T-helper 17 cell (primary cell): ENCODE measurements around the gene FBLN1. TPM values are rescaled to one million over a fixed set of nuclear protein-coding genes. Genes with fewer than 3 reads are reported as not detected.
"Not testable (repeated sequence)": the region's sequence is repeated elsewhere in the genome, so short reads cannot be mapped to it uniquely, and the experiment has no call there.

Source experiments
- ATAC-seq: fragments of 150-1000 bp; cut with Tn5 transposase; 2 replicates; pipeline ENCODE4 v1.10.0; 2021; ENCODE audit warnings: mild to moderate bottlenecking, moderate library complexity
- DNase-seq, 3 donors: peaks; one replicate each; pipeline versions ENCODE4 v3.0.0 to v3.0.0-alpha.2; 2020 to 2021
- H3K9me3 ChIP-seq: one replicate; pipeline ENCODE4 v1.7.0; 2013; ENCODE audit warnings: low read length, mild to moderate bottlenecking; ENCODE audit not compliant: control insufficient read depth, poor library complexity, severe bottlenecking
- H3K27ac Mint-ChIP-seq: one replicate; pipeline ENCODE4 v1.8.0; 2022; ENCODE audit warnings: mild to moderate bottlenecking, moderate library complexity, mixed read lengths
- H3K27me3 Mint-ChIP-seq: one replicate; pipeline ENCODE4 v1.8.0; 2022; ENCODE audit warnings: mixed read lengths
- H3K36me3 Mint-ChIP-seq: one replicate; pipeline ENCODE4 v1.8.0; 2022; ENCODE audit warnings: low read depth, mixed read lengths
- H3K4me1 Mint-ChIP-seq: one replicate; pipeline ENCODE4 v1.8.0; 2022; ENCODE audit warnings: mild to moderate bottlenecking, mixed read lengths
- H3K4me3 Mint-ChIP-seq: one replicate; pipeline ENCODE4 v1.8.0; 2022; ENCODE audit warnings: mild to moderate bottlenecking, moderate library complexity, mixed read lengths
- total RNA-seq, 4 donors: library from RNA in 2 of 4; stranded (reverse) in 2 of 4; gene quantifications; one replicate each; pipeline ENCODE4 v1.2.3 and lab custom pipeline; 2022 to 2026

FBLN1 gene
- total RNA-seq, 2 donors from 2014 or later, result 0.34 to 0.90 TPM

- ATAC-seq, result no peak
- DNase-seq, result no peak
- Mint-ChIP-seq H3K4me1 (peaks cover 6% of the 10 kb centered on the region), H3K27ac (no peak overlapping the region), H3K36me3 (peaks cover 2% of the 10 kb centered on the region), H3K27me3 (peaks cover 16% of the 10 kb centered on the region), H3K4me3 (no peak overlapping the region)
- H3K9me3 ChIP-seq, result no peaks in the 10 kb centered on the region
Measured at GRCh38 chr22:45602824-45603595, 100.3 kb downstream of the FBLN1 start.

- Mint-ChIP-seq H3K4me3 (no peak overlapping the region), H3K36me3 (peaks cover 2% of the 10 kb centered on the region), H3K27ac (no peak overlapping the region), H3K4me1 (peaks cover 8% of the 10 kb centered on the region), H3K27me3 (peaks cover 13% of the 10 kb centered on the region)
- no peaks in the 10 kb centered on the region for H3K9me3 ChIP-seq
- ATAC-seq (no peak), DNase-seq (no peak)
Measured at GRCh38 chr22:45603619-45604018, 100.9 kb downstream of the FBLN1 start.

- H3K4me1 Mint-ChIP-seq, result peaks cover 11% of the 10 kb centered on the region
- H3K27me3 Mint-ChIP-seq, DNase-seq, H3K36me3 Mint-ChIP-seq, ATAC-seq, H3K9me3 ChIP-seq, H3K4me3 Mint-ChIP-seq: not testable (repeated sequence)
- peak overlapping the region; percentile 94 for H3K27ac Mint-ChIP-seq
Measured at GRCh38 chr22:45608045-45608444, 105.4 kb downstream of the FBLN1 start.

- no peak for DNase-seq
- Mint-ChIP-seq H3K36me3 (peaks cover 2% of the 10 kb centered on the region), H3K4me3 (peak overlapping the region; percentile 88), H3K27ac (peak overlapping the region; percentile 94), H3K4me1 (peaks cover 11% of the 10 kb centered on the region), H3K27me3 (no peaks in the 10 kb centered on the region)
- H3K9me3 ChIP-seq, result no peaks in the 10 kb centered on the region
- ATAC-seq, result peak; percentile 91
Measured at GRCh38 chr22:45608763-45609180, 106.1 kb downstream of the FBLN1 start.

- peak; percentile 57 for ATAC-seq
- no peaks in the 10 kb centered on the region for H3K9me3 ChIP-seq
- Mint-ChIP-seq H3K27me3 (no peaks in the 10 kb centered on the region), H3K36me3 (peaks cover 2% of the 10 kb centered on the region), H3K27ac (peak overlapping the region; percentile 90), H3K4me3 (peak overlapping the region; percentile 34), H3K4me1 (peaks cover 13% of the 10 kb centered on the region)
- DNase-seq, result no peak
Measured at GRCh38 chr22:45612451-45612901, 109.8 kb downstream of the FBLN1 start.

GRCh38 chr22:45612940-45613339 lies 110.3 kb downstream of the FBLN1 start:
- ATAC-seq (no peak), DNase-seq (no peak)
- H3K4me3 Mint-ChIP-seq, result peak overlapping the region; percentile 34
- no peaks in the 10 kb centered on the region for H3K27me3 Mint-ChIP-seq
- no peaks in the 10 kb centered on the region for H3K9me3 ChIP-seq
- H3K36me3 Mint-ChIP-seq, result peaks cover 2% of the 10 kb centered on the region
- peak overlapping the region; percentile 90 for H3K27ac Mint-ChIP-seq
- H3K4me1 Mint-ChIP-seq, result peaks cover 13% of the 10 kb centered on the region

- no peak for ATAC-seq
- Mint-ChIP-seq H3K4me3 (no peak overlapping the region), H3K27me3 (no peaks in the 10 kb centered on the region), H3K27ac (no peak overlapping the region), H3K4me1 (peaks cover 4% of the 10 kb centered on the region), H3K36me3 (peaks cover 2% of the 10 kb centered on the region)
- H3K9me3 ChIP-seq, result no peaks in the 10 kb centered on the region
- no peak for DNase-seq
Measured at GRCh38 chr22:45615364-45615763, 112.7 kb downstream of the FBLN1 start.

GRCh38 chr22:45616432-45616831 lies 113.7 kb downstream of the FBLN1 start:
- H3K9me3 ChIP-seq, result no peaks in the 10 kb centered on the region
- Mint-ChIP-seq H3K36me3 (peaks cover 2% of the 10 kb centered on the region), H3K4me1 (peaks cover 4% of the 10 kb centered on the region), H3K4me3 (no peak overlapping the region), H3K27ac (no peak overlapping the region), H3K27me3 (no peaks in the 10 kb centered on the region)
- DNase-seq (no peak), ATAC-seq (no peak)

- DNase-seq (no peak), ATAC-seq (no peak)
- H3K27me3 Mint-ChIP-seq, result no peaks in the 10 kb centered on the region
- H3K36me3 Mint-ChIP-seq, result no peaks in the 10 kb centered on the region
- H3K27ac Mint-ChIP-seq, result no peak overlapping the region
- peaks cover 2% of the 10 kb centered on the region for H3K4me1 Mint-ChIP-seq
- H3K9me3 ChIP-seq, result no peaks in the 10 kb centered on the region
- no peak overlapping the region for H3K4me3 Mint-ChIP-seq
Measured at GRCh38 chr22:45617948-45618347, 115.3 kb downstream of the FBLN1 start.

- no peaks in the 10 kb centered on the region for H3K36me3 Mint-ChIP-seq
- no peaks in the 10 kb centered on the region for H3K9me3 ChIP-seq
Measured at GRCh38 chr22:45620706-45621105, 118.0 kb downstream of the FBLN1 start.

GRCh38 chr22:45621836-45622600 lies 119.3 kb downstream of the FBLN1 start:
- no peaks in the 10 kb centered on the region for H3K9me3 ChIP-seq
- H3K27ac Mint-ChIP-seq, result no peak overlapping the region
- ATAC-seq (no peak), DNase-seq (no peak)
- H3K36me3 Mint-ChIP-seq, result peaks cover under 1% of the 10 kb centered on the region
- peaks cover 17% of the 10 kb centered on the region for H3K27me3 Mint-ChIP-seq
- no peaks in the 10 kb centered on the region for H3K4me1 Mint-ChIP-seq
- H3K4me3 Mint-ChIP-seq, result no peak overlapping the region

More at GRCh38 chr22:45620706-45621105, 118.0 kb downstream of the FBLN1 start:
- Mint-ChIP-seq H3K4me3 (no peak overlapping the region), H3K27me3 (peaks cover 10% of the 10 kb centered on the region), H3K27ac (no peak overlapping the region), H3K4me1 (no peaks in the 10 kb centered on the region)
- DNase-seq (no peak), ATAC-seq (no peak)

GRCh38 chr22:45623464-45624145 lies 120.9 kb downstream of the FBLN1 start:
- H3K36me3 Mint-ChIP-seq, DNase-seq, ATAC-seq, H3K4me1 Mint-ChIP-seq, H3K4me3 Mint-ChIP-seq, H3K9me3 ChIP-seq, H3K27ac Mint-ChIP-seq: not testable (repeated sequence)
- H3K27me3 Mint-ChIP-seq, result peaks cover 21% of the 10 kb centered on the region

- Mint-ChIP-seq H3K27me3 (peaks cover 45% of the 10 kb centered on the region), H3K27ac (no peak overlapping the region), H3K36me3 (peaks cover 2% of the 10 kb centered on the region), H3K4me3 (no peak overlapping the region), H3K4me1 (peaks cover 8% of the 10 kb centered on the region)
- ATAC-seq (no peak), DNase-seq (no peak)
- H3K9me3 ChIP-seq, result no peaks in the 10 kb centered on the region
Measured at GRCh38 chr22:45626198-45626651, 123.5 kb downstream of the FBLN1 start.
